ENCODE results near the gene CACNA1B.
"Not testable (repeated sequence)": the region's sequence is repeated elsewhere in the genome, so short reads cannot be mapped to it uniquely, and the experiment has no call there.

Gene CACNA1B

DNA sequence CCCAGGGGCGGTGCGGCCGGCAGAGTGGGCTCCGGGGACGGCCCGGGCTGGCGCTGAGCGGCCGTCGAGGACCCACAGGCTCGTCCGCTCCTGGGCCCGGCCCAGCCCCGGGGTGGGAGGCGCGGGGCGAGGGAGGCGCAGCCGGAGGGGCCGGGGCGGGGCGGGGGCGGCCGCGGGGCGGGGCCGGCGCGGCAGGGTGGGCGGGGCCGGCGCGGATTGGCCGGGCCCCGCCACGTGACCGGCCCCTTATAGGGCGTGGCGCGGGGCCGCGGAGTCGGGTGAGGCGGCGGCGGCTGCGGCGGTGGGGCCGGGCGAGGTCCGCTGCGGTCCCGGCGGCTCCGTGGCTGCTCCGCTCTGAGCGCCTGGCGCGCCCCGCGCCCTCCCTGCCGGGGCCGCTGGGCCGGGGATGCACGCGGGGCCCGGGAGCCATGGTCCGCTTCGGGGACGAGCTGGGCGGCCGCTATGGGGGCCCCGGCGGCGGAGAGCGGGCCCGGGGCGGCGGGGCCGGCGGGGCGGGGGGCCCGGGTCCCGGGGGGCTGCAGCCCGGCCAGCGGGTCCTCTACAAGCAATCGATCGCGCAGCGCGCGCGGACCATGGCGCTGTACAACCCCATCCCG is at the start of gene CACNA1B:
Gene CACNA1B (plus strand): TSS at position 277 of the 617 bp plus-strand sequence. CDS start 152 bp downstream, at position 429.
- not testable (repeated sequence) for DNase-seq

GRCh38 chr9:137827908-137828526 is 49.6 kb upstream of the CACNA1B start:
- no peak for DNase-seq

- no peak for DNase-seq
Measured at GRCh38 chr9:137828527-137829259, 48.9 kb upstream of the CACNA1B start.

DNA sequence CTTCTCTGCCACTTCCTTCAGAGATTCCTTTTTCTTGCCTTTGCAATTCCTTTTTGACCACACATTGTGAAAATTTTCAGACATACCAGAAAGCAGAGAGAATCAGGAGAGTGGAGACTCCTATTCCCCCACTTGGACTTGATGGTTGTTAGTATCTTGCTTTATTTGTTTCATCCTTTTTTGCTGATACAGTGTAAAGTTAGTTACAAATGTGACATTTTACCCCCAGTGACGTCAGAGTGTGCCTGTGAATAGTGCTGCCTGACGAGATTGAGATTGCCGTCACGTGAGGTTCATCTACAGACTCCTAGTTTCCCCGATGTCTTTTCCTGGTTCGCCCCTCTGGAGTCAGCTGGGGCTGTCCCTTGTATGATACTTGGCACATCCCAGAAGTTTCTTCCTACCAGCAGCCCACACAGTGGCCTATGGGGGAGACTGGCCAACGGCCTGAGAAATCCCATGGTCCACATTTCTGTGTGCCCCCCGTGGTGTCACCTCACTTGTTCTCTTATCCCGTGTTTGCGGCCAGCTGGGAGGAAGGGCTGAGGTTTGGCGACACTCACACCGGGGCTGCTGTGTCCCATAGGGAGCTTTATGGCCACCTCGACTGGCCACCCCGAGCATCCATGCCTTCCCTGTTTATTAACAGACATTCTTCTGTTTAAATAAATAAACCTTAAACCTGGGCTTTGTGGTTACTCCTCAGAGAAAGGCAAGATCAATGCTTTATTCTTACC is 48.2 kb upstream of the CACNA1B start:
- DNase-seq, result no peak

GRCh38 chr9:137832191-137832700 is 45.3 kb upstream of the CACNA1B start:
- DNase-seq, result no peak

DNA sequence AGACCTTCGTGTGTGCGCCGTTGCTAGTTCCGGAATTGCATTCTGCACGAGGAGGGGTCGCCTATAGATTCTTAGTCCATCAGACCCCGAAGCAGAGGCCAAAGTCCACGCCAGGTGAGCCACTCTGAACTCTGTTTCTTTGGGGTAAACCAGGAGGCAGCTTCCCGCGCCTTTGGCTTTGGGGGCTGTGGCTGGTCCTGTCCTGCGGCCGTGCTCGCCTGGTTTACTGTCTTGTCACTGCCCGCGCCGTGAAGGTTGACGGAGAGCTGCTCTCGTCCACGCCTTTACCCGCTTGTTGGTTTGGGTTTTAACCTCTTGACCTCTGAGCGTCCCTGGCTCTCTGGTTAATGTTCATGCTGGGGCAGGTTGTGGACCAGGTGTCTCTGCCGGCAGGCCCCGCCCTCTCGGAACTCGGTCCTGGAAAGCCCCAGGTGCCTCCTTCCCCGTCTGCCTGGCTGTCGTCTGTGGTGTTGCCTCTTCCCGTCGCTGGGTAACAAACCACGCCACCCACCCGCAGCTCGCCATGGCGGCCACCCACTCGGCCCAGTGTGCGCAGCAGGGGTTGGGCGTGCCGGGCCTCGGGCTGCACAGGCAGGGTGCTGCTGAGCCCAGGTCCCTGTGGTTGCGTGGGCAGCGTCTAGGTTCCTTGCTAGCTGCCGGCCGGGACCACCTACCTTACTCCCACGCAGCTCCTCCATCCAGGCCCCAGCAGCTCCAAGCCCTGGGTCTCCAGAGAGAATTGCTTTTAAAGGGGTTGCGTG is 44.6 kb upstream of the CACNA1B start:
- no peak for DNase-seq

- no peak for DNase-seq
Measured at GRCh38 chr9:137833721-137834613, 43.6 kb upstream of the CACNA1B start.

GRCh38 chr9:137834846-137835546 is 42.6 kb upstream of the CACNA1B start:
- no peak for DNase-seq

GRCh38 chr9:137836151-137836830 is 41.3 kb upstream of the CACNA1B start:
- no peak for DNase-seq

DNA sequence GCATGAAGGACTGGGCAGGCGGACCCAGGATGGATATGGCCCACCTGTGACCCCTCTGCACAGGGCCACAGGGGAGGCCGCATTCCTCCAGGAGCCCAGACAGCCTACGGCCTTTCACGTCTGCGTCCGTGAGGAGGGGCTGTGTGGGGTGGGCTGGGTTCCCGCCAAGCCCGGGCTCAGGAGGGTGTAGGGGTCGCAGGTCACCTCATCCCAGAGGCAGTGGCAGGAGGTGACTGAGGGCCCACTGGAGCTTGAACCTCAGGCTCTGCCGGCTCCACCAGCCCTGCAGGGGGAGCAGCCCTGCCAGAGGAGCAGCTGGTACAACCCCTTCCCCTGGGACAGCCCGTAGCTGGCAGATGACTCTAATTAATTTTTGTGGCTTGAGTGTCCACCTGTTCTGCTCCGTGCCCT is 40.7 kb upstream of the CACNA1B start:
- DNase-seq, result no peak

DNA sequence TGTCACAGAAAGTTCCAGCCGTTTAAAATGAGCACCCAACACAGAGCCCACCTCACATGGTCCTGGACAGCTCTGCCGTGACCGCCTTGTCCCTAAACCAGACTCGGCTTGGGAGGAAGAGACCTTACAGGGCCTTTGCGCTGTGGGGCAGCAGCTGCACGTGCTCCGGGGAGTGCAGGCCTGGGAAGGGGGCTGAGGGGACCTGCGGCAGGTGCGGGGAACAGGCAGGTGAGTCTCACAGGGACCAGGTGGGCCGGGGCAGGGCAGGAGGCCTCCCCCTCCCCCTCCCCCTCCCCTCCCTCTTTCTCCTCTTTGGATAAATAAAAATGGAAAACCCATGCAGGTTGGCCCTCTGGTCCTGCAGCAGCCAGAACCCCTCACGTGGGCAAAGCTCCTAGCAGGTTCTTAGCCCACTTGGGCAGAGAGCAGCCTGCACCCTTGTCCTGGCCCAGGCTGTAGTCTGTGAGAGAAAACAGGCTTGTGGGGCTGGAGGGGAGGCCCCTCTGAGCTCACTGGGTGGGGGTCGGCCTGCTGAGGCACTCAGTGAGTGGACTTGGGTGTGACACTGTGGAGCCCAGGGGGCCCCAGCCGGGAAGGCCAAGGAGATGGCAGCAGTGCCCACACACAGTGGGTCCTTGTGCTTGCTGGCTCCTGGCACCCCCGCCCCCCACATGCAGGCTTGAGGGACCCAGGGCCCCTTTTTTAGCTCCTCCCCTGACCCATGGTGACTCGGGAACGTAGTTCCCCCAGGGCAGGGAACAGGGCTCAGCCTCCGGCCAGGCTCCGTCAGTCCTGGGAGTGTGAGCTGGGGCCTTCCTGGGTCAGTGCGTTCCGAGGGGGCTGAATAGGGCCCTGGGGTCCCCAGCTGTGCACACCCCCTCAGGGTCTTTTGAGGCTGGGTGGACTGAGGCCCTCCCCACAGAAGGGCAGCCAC is 40.0 kb upstream of the CACNA1B start:
- DNase-seq, result no peak

DNA sequence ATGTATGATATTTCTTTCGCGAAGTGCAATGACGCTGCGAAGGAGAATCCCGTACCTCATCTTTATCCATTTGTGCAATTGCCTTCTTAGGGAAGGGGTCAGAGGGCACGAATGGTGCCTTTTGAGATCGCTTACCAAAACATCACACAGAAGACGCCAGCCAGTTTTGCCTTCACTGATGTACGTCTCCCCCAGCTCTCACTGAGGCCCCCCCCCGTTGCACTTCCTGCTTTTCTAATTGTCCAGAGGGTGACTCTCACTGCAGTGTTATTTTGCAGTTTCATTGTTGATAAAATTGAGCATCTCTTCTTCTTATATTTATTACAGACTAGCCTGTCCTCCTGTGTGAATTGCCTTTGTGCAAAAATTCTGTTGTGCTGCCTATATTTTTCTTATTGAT is 39.0 kb upstream of the CACNA1B start:
- DNase-seq, result no peak

DNA sequence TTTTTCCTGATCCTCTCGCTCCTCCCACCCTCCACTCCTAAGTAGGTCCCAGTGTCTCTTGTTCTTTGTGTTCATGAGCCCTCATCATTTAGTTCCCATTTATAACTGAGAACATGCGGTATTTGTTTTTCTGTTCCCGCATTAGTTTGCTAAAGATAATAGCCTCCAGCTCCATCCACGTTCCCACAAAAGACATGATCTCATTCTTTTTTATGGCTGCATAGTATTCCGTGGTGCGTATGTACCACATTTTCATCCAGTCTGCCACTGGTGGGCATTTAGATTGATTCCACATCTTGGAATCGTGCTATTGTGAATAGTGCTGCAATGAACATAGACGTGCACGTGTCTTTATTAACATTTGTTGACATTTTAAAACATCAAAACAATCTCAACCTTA is 34.2 kb upstream of the CACNA1B start:
- DNase-seq, result no peak

- no peak for DNase-seq
Measured at GRCh38 chr9:137851516-137852267, 25.9 kb upstream of the CACNA1B start.

GRCh38 chr9:137853392-137853995 is 24.1 kb upstream of the CACNA1B start:
- DNase-seq, result no peak

- DNase-seq, result no peak
Measured at GRCh38 chr9:137860361-137860760, 17.2 kb upstream of the CACNA1B start.

DNA sequence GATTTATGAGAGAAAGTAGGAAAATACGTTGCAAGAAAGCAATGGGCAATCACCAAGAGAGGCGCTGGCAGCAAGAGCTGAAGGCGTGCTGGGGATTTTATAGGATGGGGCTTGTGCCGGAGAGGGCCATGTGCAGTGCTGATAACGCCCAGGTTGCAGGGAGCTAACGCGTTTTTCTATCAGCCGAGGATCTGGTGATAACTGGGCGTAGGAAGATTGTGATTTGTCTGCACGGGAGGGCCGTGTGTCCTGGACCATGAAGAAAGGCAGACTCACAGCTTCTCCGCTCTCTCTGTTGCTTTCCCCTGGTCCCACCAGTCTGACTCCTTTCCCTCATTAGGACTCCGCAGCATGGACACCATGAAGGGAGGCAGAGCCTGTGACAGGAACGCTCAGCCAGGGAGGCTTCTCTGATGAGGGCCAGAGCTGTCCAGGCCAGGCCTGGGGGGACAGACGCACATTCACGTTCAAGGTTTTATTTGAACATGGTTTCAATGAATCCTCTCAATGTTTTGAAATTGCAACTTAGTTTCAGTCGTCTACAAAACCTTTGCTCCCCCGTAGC is 11.9 kb upstream of the CACNA1B start:
- no peak for DNase-seq

Data from DMS79 treated with DMSO at 0.1 percent for 48 hours (cell line).